GM12874 (cell line): ENCODE measurements around the gene CHTF8.

ENCODE experiments used
- TF ChIP-seq, protein P1 (sequence below): IDR thresholded peaks from 2 replicates; pipeline ENCODE4 v1.5.1; 2011; ENCODE audit warnings: low read depth, mild to moderate bottlenecking, control low read depth, low read length, moderate library complexity; ENCODE audit not compliant: insufficient read depth

The CHTF8 gene, protein sequence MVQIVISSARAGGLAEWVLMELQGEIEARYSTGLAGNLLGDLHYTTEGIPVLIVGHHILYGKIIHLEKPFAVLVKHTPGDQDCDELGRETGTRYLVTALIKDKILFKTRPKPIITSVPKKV

DNA sequence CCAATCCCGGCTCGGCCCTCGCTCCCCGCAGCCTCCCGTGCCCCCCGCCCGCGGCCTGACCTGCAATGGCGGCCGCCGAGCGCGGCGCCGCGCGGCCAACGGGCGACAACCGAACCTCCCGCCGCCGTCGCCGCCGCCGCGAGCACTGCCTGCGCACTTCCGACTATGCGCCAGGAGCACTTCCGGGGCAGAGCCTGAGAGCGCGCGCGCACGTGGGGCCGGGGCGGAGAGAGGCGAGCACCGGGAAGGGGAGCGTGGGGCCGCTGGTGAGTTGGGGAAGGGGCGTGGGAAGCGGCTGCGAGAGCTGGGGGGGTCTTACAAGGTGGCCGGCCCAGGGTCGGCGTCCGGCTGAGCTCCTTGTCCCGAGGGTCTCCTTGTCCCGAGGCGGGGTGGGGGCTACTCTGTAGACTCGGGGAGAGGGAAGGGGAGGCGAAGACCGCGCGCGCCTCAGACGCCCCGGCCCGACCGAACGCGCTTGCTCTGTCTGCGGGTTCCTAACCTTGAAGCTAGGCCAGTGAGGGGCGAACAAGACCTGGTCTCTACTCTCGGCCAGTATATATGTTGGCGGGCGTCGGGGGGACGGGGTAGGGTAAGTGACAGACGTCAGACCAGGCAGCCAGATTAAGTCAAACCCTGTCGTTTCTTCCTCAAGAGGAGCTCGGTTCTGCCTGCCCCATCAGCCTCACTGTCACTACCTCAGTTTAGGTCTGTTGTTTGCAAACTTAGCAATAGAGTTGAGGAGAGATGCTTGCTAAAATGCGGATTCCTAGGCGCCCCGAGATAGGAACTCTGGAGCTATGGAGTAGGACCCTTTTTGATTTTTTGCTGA, at the start of gene CHTF8, which contains the start of gene UTP4:
TSS of gene CHTF8 (minus strand) at position 165 of the 829 bp plus-strand sequence. CDS start 11,130 bp downstream, outside the sequence.
TSS of gene UTP4 (plus strand) at position 226 of the 829 bp plus-strand sequence. CDS start 811 bp downstream, outside the sequence.
- TF ChIP-seq, protein P1, sequence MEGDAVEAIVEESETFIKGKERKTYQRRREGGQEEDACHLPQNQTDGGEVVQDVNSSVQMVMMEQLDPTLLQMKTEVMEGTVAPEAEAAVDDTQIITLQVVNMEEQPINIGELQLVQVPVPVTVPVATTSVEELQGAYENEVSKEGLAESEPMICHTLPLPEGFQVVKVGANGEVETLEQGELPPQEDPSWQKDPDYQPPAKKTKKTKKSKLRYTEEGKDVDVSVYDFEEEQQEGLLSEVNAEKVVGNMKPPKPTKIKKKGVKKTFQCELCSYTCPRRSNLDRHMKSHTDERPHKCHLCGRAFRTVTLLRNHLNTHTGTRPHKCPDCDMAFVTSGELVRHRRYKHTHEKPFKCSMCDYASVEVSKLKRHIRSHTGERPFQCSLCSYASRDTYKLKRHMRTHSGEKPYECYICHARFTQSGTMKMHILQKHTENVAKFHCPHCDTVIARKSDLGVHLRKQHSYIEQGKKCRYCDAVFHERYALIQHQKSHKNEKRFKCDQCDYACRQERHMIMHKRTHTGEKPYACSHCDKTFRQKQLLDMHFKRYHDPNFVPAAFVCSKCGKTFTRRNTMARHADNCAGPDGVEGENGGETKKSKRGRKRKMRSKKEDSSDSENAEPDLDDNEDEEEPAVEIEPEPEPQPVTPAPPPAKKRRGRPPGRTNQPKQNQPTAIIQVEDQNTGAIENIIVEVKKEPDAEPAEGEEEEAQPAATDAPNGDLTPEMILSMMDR: no peak

DNA sequence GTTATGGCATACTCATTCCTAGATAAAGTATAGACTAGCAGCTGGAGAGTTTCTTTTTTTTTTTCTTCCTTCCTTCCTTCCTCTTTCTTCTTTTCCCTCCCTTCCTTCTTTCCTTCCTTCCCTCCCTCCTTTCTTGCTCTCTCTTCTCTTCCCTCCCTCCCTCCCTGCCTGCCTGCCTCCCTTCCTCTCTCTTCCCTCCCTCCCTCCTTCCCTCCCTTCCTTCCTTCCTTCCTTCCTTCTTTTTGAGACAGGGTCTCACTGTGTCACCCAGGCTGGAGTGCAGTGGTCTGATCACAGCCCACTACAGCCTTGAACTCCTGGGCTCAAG, 47.6 kb upstream of the CHTF8 start:
- TF ChIP-seq, protein P1: no peak

DNA sequence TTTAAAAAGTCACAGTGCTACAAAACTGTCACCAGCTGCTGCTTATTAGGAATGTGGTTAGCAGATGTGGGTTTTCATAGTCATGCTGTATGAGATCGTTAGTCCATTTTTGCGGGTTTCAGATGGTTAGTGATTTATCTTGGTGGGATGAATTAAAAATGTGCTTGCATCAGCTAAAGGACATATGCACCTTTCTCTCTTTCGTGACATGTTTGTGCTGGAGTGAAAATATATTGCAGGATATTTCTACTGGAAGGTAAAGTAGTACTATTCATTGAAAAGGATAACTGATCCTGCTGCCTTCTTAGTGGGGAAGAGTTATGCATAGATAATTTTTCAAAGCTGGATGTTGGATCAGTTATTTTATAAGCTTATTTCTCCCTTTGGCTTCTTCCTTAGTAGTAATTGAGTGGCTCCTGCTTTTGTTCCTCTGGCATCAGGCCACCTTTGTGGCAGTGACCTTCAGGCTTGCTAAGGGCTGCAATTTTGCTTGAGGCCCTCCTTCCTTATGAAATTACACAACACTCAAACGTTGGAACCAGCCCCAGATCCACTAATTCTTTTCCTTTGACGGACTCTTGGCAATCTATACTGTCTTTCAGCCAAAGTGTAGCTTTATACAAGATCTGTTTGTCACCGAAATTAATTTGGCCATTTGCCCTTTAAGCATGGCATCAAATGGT, 47.1 kb upstream of the CHTF8 start:
- TF ChIP-seq, protein P1: no peak

GRCh38 chr16:69176033-69176800, 43.8 kb upstream of the CHTF8 start:
- TF ChIP-seq, protein P1: no peak

DNA sequence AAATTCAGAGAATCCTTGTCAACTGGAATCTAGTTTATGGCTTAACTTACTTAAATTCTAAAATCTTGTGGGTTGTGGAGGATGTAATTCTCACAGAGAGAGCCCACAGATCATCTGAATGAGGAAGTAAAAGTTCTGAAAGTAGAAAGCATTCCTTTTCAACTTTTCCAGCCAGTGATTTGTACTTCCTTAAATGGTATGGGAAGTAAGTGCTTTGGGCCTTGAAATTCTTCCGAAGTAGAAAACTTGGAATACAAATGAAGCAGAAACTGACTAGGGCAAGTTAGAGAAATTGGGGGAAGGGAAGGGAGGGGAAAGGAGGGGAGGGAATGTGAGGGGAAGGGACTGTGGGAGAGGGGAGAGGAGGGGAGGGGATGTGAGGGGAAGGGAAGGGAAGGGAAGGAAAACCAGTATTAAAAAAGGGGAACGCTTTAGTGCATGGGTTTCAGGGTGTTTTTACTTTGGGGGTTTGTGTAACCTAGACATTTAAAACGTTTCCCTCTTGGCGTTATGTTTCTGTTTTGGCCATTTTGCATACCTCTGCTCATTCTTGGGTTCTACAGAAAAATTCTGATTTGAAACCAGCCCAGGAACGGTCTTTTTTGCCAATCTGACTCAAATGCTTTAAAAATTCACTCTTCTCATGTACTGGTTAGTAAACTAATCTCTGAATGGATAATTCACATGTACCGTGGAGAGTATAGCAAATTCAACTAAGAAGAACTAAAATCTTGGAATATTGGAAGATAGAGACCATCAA, 39.1 kb upstream of the CHTF8 start:
- TF ChIP-seq, protein P1: no peak

DNA sequence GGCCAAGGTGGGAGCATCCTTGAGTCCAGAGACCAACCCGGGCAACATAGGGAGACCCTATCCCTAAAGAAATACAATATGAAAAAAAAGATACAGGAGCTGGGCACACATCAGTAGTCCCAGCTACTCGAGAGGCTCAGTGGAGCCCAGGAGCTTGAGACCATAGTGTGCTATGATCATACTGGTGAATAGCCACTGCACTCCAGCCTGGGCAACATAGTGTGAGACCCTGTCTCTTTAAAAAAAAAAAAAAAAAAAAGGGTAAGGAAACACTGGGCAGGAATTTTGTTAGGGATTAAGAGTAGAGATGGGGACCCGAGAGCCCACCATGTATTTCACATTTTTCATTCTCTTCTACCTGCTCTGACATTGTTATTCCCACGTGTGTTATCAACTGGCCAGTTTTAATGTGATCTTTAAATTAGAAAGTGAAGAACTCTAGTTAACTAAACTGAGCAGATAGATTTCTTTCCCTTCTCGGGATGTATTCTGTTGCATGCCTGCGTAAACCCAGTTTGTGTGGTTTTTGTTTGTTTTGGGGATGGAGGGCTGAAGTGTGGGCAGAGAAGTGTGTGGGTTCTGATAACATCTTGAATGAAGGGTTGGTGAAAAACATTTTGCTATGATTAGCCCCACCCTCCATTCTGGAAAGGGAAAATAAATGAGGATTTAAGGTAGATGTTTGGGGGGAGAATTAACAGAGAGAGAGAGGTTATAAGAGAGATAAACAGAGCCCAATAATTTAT, 37.4 kb upstream of the CHTF8 start:
- TF ChIP-seq, protein P1: no peak
